Adrenal gland (tissue), 5 donors: ENCODE measurements around the gene WNT4.

Experiments
- CTCF ChIP-seq, 6 experiments: fragments of 450-650 bp in 4 of 6; fragments of 200-600 bp in 2 of 6; sonication (generic) in 1 of 6; IDR thresholded peaks; 1 replicate in 5 of 6; 2 replicates in 1 of 6; pipeline versions ENCODE4 v1.5.1 to v1.8.0; 2016 to 2021; ENCODE audit warnings: antibody characterized with exemption in 6 of 6, mild to moderate bottlenecking in 2 of 6, moderate library complexity in 1 of 6
- POLR2A ChIP-seq, 2 donors: fragments of 450-650 bp; IDR thresholded peaks; one replicate each; pipeline ENCODE4 v1.6.1; 2017; ENCODE audit warnings: antibody characterized with exemption in 2 of 2, mild to moderate bottlenecking in 2 of 2, moderate library complexity in 1 of 2
- donor health status: DM: no; HTN: no; CAD: no.

GRCh38 chr1:22155517-22155916 is 12.6 kb upstream of the WNT4 start:
- no peak for TF ChIP-seq CTCF (IDR thresholded peaks at IDR 0.05)
- no peak for TF ChIP-seq POLR2A (IDR thresholded peaks at IDR 0.05)
